Thyroid gland (tissue), 4 donors: Measurements from ENCODE around the gene CLMP.

Experiments
- POLR2A ChIP-seq, 2 donors: fragments of 450-650 bp; IDR thresholded peaks; one replicate each; pipeline ENCODE4 v1.6.1; 2017; ENCODE audit warnings: antibody characterized with exemption in 2 of 2, mild to moderate bottlenecking in 2 of 2, moderate library complexity in 1 of 2
- TF ChIP-seq, protein P1 (sequence below), 6 experiments: fragments of 200-600 bp in 3 of 6; fragments of 450-650 bp in 3 of 6; sonication (generic) in 3 of 6; IDR thresholded peaks; one replicate each; pipeline ENCODE4 v1.5.1; 2016 to 2019; ENCODE audit warnings: antibody characterized with exemption in 6 of 6, mild to moderate bottlenecking in 2 of 6, inconsistent platforms in 1 of 6, moderate library complexity in 1 of 6

DNA sequence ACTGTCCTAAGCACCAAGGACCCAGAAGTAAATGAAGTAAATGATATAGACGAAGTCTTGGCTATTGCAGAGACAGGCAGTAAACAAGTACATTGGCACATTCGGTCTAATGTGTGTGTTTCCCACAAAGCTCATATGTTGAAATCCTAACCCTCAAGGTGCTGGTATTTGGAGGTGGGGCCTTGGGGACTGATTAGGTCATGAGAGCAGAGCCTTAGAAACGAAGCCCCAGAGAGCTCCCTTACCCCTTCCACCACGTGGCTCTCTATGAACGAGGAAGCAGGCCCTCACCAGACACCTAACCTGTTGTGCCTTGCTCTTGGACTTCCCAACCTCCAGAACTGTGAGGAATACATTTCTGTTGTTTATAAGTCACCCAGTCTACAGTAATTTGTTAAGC lies 14.9 kb downstream of the CLMP start:
- TF ChIP-seq, protein P1, sequence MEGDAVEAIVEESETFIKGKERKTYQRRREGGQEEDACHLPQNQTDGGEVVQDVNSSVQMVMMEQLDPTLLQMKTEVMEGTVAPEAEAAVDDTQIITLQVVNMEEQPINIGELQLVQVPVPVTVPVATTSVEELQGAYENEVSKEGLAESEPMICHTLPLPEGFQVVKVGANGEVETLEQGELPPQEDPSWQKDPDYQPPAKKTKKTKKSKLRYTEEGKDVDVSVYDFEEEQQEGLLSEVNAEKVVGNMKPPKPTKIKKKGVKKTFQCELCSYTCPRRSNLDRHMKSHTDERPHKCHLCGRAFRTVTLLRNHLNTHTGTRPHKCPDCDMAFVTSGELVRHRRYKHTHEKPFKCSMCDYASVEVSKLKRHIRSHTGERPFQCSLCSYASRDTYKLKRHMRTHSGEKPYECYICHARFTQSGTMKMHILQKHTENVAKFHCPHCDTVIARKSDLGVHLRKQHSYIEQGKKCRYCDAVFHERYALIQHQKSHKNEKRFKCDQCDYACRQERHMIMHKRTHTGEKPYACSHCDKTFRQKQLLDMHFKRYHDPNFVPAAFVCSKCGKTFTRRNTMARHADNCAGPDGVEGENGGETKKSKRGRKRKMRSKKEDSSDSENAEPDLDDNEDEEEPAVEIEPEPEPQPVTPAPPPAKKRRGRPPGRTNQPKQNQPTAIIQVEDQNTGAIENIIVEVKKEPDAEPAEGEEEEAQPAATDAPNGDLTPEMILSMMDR (IDR thresholded peaks at IDR 0.05) = no peak
- TF ChIP-seq POLR2A (IDR thresholded peaks at IDR 0.05) = no peak
